ENCODE results near the gene FAM241A. TPM values are rescaled to one million over a fixed set of nuclear protein-coding genes. Genes with fewer than 3 reads are reported as not detected.

The FAM241A gene
- polyA plus RNA-seq, 2 of the 4 experiments (the other 2 are of a cell fraction) = 0.67 to 2.3 TPM

DNA sequence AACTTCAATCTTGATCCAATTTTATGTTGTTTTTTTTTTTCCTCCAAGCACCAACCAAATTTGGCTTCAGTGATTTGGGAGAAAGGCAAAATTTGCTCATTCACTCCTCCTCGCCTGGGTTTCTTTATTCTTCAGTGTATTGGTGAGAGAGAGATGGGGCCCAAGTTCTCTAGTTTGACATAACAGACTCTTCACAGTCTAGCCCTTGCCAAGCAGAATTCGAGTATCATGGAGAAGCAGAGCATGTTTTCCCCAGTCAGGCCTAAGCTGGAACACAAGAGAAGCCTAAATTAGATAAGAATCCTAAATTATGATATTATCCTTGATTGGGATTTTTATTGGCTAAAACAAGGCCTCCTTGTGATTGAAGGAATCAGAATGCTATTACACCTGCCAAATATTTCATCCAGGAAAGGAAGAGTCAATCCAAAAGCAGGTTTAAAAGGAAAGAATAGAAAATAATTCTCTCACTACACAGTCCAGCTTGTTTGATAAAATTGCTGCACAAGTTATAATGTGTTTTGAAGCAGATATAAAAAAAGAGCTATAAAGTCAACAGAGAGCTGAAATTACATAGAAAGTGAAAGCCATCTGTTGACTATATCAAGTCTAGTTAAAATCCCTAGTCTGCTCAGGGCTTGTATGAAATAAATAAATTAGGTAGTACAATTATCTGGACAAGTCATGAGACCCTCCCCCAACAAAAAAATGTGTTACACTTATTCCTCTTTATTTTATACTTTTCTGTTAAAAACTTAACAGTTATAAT is 39.9 kb upstream of the FAM241A start:
- FAIRE-seq = no peak
- 66% methylated on average over 2 of the region's 2 CpGs for WGBS (ENCODE audit: missing lambda C conversion rate)
- TF ChIP-seq RFX5 (IDR thresholded peaks at IDR 0.05) = no peak
- no peak for TF ChIP-seq RARB (CRISPR knock-in tag; IDR thresholded peaks at IDR 0.05)
- POLR2A ChIA-PET = no interaction called here
- Histone ChIP-seq H3K27ac (no peak overlapping the region), H3K4me2 (no peak overlapping the region), H3K9me3 (no peaks in the 10 kb centered on the region), H3K4me1 (peaks cover 15% of the 10 kb centered on the region), H3K4me3 (no peak overlapping the region)
- no peak for ATAC-seq
- CTCF ChIA-PET = interaction anchor here (9.4 kb wide), 1 partner anchor 132 kb away, joined by 128 read pairs; no protein-coding TSS in a partner anchor
- no peak for DNase-seq (ENCODE audit: low read depth in 1 of 2, low spot score in 1 of 2)

DNA sequence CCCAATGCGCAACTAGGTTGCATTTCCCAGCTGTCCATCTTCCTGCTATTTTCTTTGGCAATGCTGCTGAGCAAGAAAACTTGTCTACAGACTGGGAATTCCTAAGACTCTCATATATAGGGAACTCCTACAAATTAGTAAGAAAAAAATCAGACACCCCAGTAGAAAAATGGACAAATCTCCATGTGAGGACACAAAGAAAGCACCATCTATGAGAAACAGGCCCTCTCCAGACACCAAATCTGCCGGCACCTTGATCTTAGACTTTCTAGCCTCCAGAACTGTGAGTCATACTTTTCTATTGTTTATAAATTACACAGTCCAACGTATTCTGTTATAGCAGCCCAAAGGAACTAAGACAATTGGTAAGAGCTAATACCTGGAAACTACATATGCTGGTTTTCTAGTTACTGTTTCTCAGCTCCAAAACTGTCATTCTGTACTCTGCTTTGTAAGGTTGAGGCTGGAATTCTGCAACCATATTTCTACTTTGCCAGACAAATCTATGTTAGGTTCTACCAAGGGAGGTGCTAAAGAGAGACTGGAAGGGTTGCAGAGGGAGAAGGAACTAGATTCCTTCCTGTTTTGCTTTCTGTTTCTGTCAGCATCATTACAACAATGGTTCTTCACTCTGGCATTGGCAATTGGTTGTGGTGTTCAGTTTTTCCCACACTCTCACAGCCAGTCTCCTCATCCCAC is 35.7 kb upstream of the FAM241A start:
- DNase-seq (ENCODE audit: low read depth in 1 of 2, low spot score in 1 of 2) (peak in 1 of 2 experiments; percentile 10), ATAC-seq (peak in 1 of 2 experiments; percentile 16; a peak in 1 of 6 replicates), FAIRE-seq (no peak)
- peaks cover 49% of the 10 kb centered on the region for H3K4me1 ChIP-seq
- TF ChIP-seq RCOR1 (IDR thresholded peaks at IDR 0.05; ENCODE audit: low read depth, low read length) = no peak
- no peak for TF ChIP-seq MAFK (IDR thresholded peaks at IDR 0.05; ENCODE audit: partially characterized antibody)
- TF ChIP-seq, protein P1, sequence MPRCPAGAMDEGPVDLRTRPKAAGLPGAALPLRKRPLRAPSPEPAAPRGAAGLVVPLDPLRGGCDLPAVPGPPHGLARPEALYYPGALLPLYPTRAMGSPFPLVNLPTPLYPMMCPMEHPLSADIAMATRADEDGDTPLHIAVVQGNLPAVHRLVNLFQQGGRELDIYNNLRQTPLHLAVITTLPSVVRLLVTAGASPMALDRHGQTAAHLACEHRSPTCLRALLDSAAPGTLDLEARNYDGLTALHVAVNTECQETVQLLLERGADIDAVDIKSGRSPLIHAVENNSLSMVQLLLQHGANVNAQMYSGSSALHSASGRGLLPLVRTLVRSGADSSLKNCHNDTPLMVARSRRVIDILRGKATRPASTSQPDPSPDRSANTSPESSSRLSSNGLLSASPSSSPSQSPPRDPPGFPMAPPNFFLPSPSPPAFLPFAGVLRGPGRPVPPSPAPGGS (IDR thresholded peaks at IDR 0.05) = no peak
- TF ChIP-seq RARB (CRISPR knock-in tag; IDR thresholded peaks at IDR 0.05) = no peak
- TF ChIP-seq TFCP2L1 (CRISPR knock-in tag; IDR thresholded peaks at IDR 0.05) = no peak
- peak; percentile 18; the same call in 1 of the 2 replicates for TF ChIP-seq FOSL2 (IDR thresholded peaks at IDR 0.05)
- TF ChIP-seq FOSL2 (CRISPR knock-in tag; IDR thresholded peaks at IDR 0.05) = peak; percentile 15; the same call in 1 of the 2 replicates
- TF ChIP-seq, protein P2, sequence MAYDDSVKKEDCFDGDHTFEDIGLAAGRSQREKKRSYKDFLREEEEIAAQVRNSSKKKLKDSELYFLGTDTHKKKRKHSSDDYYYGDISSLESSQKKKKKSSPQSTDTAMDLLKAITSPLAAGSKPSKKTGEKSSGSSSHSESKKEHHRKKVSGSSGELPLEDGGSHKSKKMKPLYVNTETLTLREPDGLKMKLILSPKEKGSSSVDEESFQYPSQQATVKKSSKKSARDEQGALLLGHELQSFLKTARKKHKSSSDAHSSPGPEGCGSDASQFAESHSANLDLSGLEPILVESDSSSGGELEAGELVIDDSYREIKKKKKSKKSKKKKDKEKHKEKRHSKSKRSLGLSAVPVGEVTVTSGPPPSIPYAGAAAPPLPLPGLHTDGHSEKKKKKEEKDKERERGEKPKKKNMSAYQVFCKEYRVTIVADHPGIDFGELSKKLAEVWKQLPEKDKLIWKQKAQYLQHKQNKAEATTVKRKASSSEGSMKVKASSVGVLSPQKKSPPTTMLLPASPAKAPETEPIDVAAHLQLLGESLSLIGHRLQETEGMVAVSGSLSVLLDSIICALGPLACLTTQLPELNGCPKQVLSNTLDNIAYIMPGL (CRISPR knock-in tag; IDR thresholded peaks at IDR 0.05; ENCODE audit: borderline replicate concordance) = no peak
- no peak for TF ChIP-seq MAZ (IDR thresholded peaks at IDR 0.05; ENCODE audit: borderline replicate concordance, low read depth, low read length)
- TF ChIP-seq, protein P3, sequence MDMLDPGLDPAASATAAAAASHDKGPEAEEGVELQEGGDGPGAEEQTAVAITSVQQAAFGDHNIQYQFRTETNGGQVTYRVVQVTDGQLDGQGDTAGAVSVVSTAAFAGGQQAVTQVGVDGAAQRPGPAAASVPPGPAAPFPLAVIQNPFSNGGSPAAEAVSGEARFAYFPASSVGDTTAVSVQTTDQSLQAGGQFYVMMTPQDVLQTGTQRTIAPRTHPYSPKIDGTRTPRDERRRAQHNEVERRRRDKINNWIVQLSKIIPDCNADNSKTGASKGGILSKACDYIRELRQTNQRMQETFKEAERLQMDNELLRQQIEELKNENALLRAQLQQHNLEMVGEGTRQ (IDR thresholded peaks at IDR 0.05) = no peak
- H3K4me2 ChIP-seq = peak overlapping the region; percentile 82
- H3K4me3 ChIP-seq = 0 out of 3 replicates have a peak overlapping the region, but pooled peaks have one; percentile 14
- no peaks in the 10 kb centered on the region for H3K9me3 ChIP-seq
- H3K27ac ChIP-seq = peak overlapping the region; percentile 57 to 72
- WGBS (ENCODE audit: missing lambda C conversion rate) = 23% methylated on average over 3 of the region's 3 CpGs
- ChIA-PET CTCF (interaction anchor here (0.6 to 2.2 kb wide), 5 partner anchors 10 to 1357 kb away, joined by 3 to 11 read pairs (median 3); no protein-coding TSS in a partner anchor), POLR2A (no interaction called here)

DNA sequence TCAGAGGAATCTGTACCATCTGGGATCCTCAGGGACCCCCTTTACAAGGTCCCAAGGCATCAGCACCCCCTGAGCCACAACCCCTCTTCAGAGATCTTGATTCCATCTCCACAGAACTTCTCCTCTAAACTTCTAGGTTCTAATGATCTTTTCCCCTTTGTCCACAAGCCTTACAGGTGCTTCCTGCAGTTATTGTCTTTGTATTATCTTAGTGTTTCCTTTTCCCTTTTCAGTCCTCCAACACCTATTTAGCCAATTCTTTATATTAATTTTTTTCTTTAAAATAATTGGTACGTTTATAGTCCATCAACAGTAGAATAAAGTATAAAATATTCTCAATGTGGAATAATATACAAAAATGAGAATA is 35.2 kb upstream of the FAM241A start:
- no peak overlapping the region for H3K4me3 ChIP-seq

More for the DNA sequence above, 35.2 kb upstream of the FAM241A start:
- TF ChIP-seq GATA3 (IDR thresholded peaks at IDR 0.05; ENCODE audit: borderline replicate concordance) (no peak), KDM1A (IDR thresholded peaks at IDR 0.05; ENCODE audit: low read depth) (no peak), FOSB (CRISPR knock-in tag; IDR thresholded peaks at IDR 0.05) (no peak), EHF (CRISPR knock-in tag; IDR thresholded peaks at IDR 0.05) (no peak)
- TF ChIP-seq, protein P4, sequence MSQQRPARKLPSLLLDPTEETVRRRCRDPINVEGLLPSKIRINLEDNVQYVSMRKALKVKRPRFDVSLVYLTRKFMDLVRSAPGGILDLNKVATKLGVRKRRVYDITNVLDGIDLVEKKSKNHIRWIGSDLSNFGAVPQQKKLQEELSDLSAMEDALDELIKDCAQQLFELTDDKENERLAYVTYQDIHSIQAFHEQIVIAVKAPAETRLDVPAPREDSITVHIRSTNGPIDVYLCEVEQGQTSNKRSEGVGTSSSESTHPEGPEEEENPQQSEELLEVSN (IDR thresholded peaks at IDR 0.05; ENCODE audit: borderline replicate concordance, low read depth) = no peak
- Histone ChIP-seq H3K4me2 (peak overlapping the region; percentile 82), H3K9me3 (no peaks in the 10 kb centered on the region), H3K4me1 (peaks cover 49% of the 10 kb centered on the region), H3K27ac (peak overlapping the region; percentile 57 to 72)
- ATAC-seq (no peak), FAIRE-seq (no peak), DNase-seq (ENCODE audit: low read depth in 1 of 2, low spot score in 1 of 2) (no peak)
- ChIA-PET POLR2A (no interaction called here), CTCF (interaction anchor here (1.0 to 2.2 kb wide), 2 partner anchors 10 to 15 kb away, joined by 3 to 11 read pairs; no protein-coding TSS in a partner anchor)
- 42% methylated on average over 1 of the region's 1 CpG for WGBS (ENCODE audit: missing lambda C conversion rate)

Data from A549 (cell line).